ENCODE results near the gene FSCN2. TPM values are rescaled to one million over a fixed set of nuclear protein-coding genes. Genes with fewer than 3 reads are reported as not detected.

FSCN2 gene
- total RNA-seq, 3 donors from 2014 or later, result 0.48 to 3.2 (median 1.6) TPM

GRCh38 chr17:81538651-81539570, 10.7 kb downstream of the FSCN2 start:
- Histone ChIP-seq H3K4me3 (no peak overlapping the region), H3K4me1 (no peaks in the 10 kb centered on the region), H3K36me3 (no peaks in the 10 kb centered on the region), H3K9me3 (no peaks in the 10 kb centered on the region), H3K27ac (no peak overlapping the region), H3K27me3 (peaks cover 0 to 11% of the 10 kb centered on the region in 2 donors)
- TF ChIP-seq POLR2A (IDR thresholded peaks at IDR 0.05) (no peak), POLR2AphosphoS5 (IDR thresholded peaks at IDR 0.05) (no peak), CTCF (IDR thresholded peaks at IDR 0.05) (no peak)
- DNase-seq (ENCODE audit: low spot score in 2 of 2), result no peak
- intact Hi-C loops (cut with DNase I; ENCODE audit: low total_unique reads), result no loop called here

GRCh38 chr17:81539571-81539900, 11.4 kb downstream of the FSCN2 start:
- Histone ChIP-seq H3K36me3 (no peaks in the 10 kb centered on the region), H3K27me3 (peaks cover 0 to 11% of the 10 kb centered on the region in 2 donors), H3K4me3 (no peak overlapping the region), H3K27ac (no peak overlapping the region), H3K4me1 (no peaks in the 10 kb centered on the region), H3K9me3 (no peaks in the 10 kb centered on the region)
- TF ChIP-seq CTCF (IDR thresholded peaks at IDR 0.05) (no peak), POLR2A (IDR thresholded peaks at IDR 0.05) (no peak), POLR2AphosphoS5 (IDR thresholded peaks at IDR 0.05) (no peak)
- intact Hi-C loops (cut with DNase I; ENCODE audit: low total_unique reads), result no loop called here
- no peak for DNase-seq (ENCODE audit: low spot score in 2 of 2)

GRCh38 chr17:81539961-81540675, 11.9 kb downstream of the FSCN2 start:
- peaks cover 0 to 11% of the 10 kb centered on the region in 2 donors for H3K27me3 ChIP-seq

GRCh38 chr17:81540676-81541027, 12.5 kb downstream of the FSCN2 start:
- no peak for DNase-seq (ENCODE audit: low spot score in 2 of 2)
- Histone ChIP-seq H3K27ac (no peak overlapping the region), H3K27me3 (peaks cover 0 to 11% of the 10 kb centered on the region in 2 donors), H3K4me1 (no peaks in the 10 kb centered on the region), H3K36me3 (no peaks in the 10 kb centered on the region), H3K4me3 (no peak overlapping the region), H3K9me3 (no peaks in the 10 kb centered on the region)
- no peak for TF ChIP-seq POLR2A (IDR thresholded peaks at IDR 0.05)
- intact Hi-C loops (cut with DNase I; ENCODE audit: low total_unique reads), result no loop called here

More at GRCh38 chr17:81539961-81540675, 11.9 kb downstream of the FSCN2 start:
- intact Hi-C loops (cut with DNase I; ENCODE audit: low total_unique reads), result no loop called here
- TF ChIP-seq POLR2AphosphoS5 (IDR thresholded peaks at IDR 0.05) (no peak), POLR2A (IDR thresholded peaks at IDR 0.05) (no peak), CTCF (IDR thresholded peaks at IDR 0.05) (no peak)
- no peaks in the 10 kb centered on the region for H3K4me1 ChIP-seq
- no peak for DNase-seq (ENCODE audit: low spot score in 2 of 2)
- no peaks in the 10 kb centered on the region for H3K9me3 ChIP-seq
- no peak overlapping the region for H3K4me3 ChIP-seq
- H3K36me3 ChIP-seq, result no peaks in the 10 kb centered on the region
- no peak overlapping the region for H3K27ac ChIP-seq

GRCh38 chr17:81541123-81541522, 12.9 kb downstream of the FSCN2 start:
- Histone ChIP-seq H3K4me1 (no peaks in the 10 kb centered on the region), H3K27ac (no peak overlapping the region), H3K36me3 (peaks cover 3% of the 10 kb centered on the region), H3K27me3 (peaks cover 0 to 8% of the 10 kb centered on the region in 2 donors), H3K9me3 (no peaks in the 10 kb centered on the region), H3K4me3 (no peak overlapping the region)
- DNase-seq (ENCODE audit: low spot score in 2 of 2), result no peak
- no peak for TF ChIP-seq POLR2A (IDR thresholded peaks at IDR 0.05)
- intact Hi-C loops (cut with DNase I; ENCODE audit: low total_unique reads), result no loop called here

Data from breast epithelium (tissue), 4 donors.